Subcutaneous abdominal adipose tissue (tissue), 5 donors: ENCODE data around the gene YBX2.
"Not testable (repeated sequence)": the region's sequence is repeated elsewhere in the genome, so short reads cannot be mapped to it uniquely, and the experiment has no call there.

Source experiments
- H3K27ac ChIP-seq: one replicate; pipeline ENCODE4 v1.7.0; 2013; ENCODE audit warnings: low read depth, mild to moderate bottlenecking, inconsistent platforms, low read length, moderate library complexity
- H3K27me3 ChIP-seq, 5 donors: one replicate each; pipeline ENCODE4 v1.7.0; 2013; ENCODE audit warnings: low read length in 5 of 5, inconsistent platforms in 1 of 5; ENCODE audit not compliant: control insufficient read depth in 5 of 5, insufficient read depth in 4 of 5
- H3K36me3 ChIP-seq, 5 donors: one replicate each; pipeline ENCODE4 v1.7.0; 2013; ENCODE audit warnings: low read length in 5 of 5; ENCODE audit not compliant: control insufficient read depth in 5 of 5, insufficient read depth in 5 of 5
- H3K4me1 ChIP-seq, 5 donors: one replicate each; pipeline ENCODE4 v1.7.0; 2013; ENCODE audit warnings: low read length in 5 of 5, mild to moderate bottlenecking in 3 of 5, moderate library complexity in 1 of 5; ENCODE audit not compliant: control insufficient read depth in 5 of 5, insufficient read depth in 5 of 5
- H3K4me3 ChIP-seq, 5 donors: one replicate each; pipeline ENCODE4 v1.7.0; 2013; ENCODE audit warnings: low read length in 5 of 5, low read depth in 1 of 5
- H3K9ac ChIP-seq, 5 donors: one replicate each; pipeline ENCODE4 v1.7.0; 2013; ENCODE audit warnings: low read length in 5 of 5, mild to moderate bottlenecking in 4 of 5, moderate library complexity in 3 of 5
- H3K9me3 ChIP-seq, 5 donors: one replicate each; pipeline ENCODE4 v1.7.0; 2013; ENCODE audit warnings: low read length in 5 of 5; ENCODE audit not compliant: control insufficient read depth in 5 of 5
- donor health status: healthy.
- donor health status: healthy.
- donor health status: healthy.
- donor health status: healthy.
- donor health status: healthy.

Gene YBX2

DNA sequence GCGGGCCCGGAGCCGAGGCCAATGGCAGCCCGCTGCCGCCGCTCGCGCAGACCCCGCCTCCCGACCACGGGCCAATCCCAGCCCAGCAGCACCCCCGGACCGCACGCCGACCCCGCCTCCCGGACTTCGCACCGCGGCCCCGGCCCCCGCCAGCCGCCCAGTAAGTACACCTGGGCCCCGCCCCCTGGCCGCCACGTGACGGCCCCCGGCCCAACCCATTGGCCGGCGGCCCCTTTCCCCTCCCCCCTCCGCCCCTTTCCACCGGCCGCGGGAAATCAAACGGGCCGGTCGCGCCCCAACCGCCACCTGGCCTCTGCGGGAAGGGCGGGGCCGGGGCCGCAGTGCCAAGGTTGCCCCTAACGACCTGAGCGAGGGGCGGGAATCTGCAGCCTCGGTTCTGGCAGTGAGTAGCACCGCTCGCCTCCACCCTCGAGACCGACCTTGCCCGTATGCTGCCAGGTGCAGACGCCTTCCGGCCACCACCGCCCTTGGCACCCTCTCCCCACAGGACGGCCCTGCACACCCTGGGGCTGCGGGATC, at the start of gene YBX2:
YBX2 (minus strand) TSS at position 26 of the 540 bp plus-strand sequence. CDS start 139 bp downstream, outside the sequence.
- Histone ChIP-seq H3K27me3 (peaks cover 0 to 27% (median 20%) of the 10 kb centered on the region in 5 donors), H3K27ac (peak within 1 kb of the TSS; percentile 78), H3K36me3 (no peaks in the 10 kb centered on the region), H3K9me3 (no peaks in the 10 kb centered on the region), H3K4me1 (peaks cover 4 to 67% (median 58%) of the 10 kb centered on the region in 5 donors), H3K9ac (peak within 1 kb of the TSS in 1 of 5 donors; percentile 20), H3K4me3 (peak within 1 kb of the TSS in 3 of 5 donors; percentile 22 to 53 (median 22))

DNA sequence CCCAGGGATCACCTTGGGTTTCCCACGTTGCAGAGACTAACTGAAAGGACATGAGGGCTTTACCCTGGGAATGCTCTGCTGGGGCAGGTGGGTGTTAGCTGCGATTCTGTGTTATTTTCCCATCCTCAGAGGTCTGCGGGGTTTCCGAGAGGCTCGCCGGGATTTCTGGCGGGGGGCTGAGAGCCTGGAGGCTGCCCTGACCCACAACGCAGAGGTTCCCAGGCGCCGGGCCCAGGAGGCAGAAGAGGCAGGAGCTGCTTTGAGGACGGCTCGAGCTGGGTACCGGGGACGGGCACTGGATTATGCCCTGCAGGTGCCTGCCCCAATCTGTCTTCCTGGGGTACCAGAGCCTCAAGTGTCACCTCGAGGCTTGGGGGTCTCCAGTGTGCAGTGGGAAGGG, 48.8 kb upstream of the YBX2 start:
- Histone ChIP-seq H3K36me3 (no peaks in the 10 kb centered on the region), H3K4me1 (peaks cover 0 to 4% (median 0%) of the 10 kb centered on the region in 5 donors), H3K27me3 (peaks cover 0 to 10% (median 8%) of the 10 kb centered on the region in 5 donors), H3K9ac (peak overlapping the region in 1 of 5 donors; percentile 68), H3K4me3 (no peak overlapping the region), H3K9me3 (no peaks in the 10 kb centered on the region), H3K27ac (no peak overlapping the region)

DNA sequence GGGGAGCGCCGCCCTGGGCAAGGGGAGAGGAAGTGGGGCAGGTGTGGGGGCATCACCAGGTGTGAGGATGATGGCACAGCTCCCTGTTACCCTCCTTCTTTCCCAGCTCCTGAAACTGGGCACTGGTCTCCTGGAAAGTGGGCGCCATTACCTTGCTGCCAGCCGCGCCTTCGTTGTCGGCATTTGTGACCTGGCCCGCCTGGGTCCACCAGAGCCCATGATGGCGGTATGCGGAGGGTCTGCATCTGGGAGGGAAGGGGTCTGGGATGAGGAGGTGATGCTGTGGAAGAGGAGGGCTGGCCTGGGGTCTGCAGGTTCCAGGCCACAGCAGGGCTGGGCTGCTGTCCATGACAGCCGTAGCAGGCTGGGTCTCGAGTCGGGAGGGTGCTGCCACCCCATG, 47.4 kb upstream of the YBX2 start:
- peaks cover under 1 to 12% (median 11%) of the 10 kb centered on the region in 5 donors for H3K27me3 ChIP-seq
- H3K9ac ChIP-seq: no peak overlapping the region
- no peaks in the 10 kb centered on the region for H3K9me3 ChIP-seq
- H3K27ac ChIP-seq: no peak overlapping the region
- H3K4me1 ChIP-seq: peaks cover 0 to 4% (median 0%) of the 10 kb centered on the region in 5 donors
- no peaks in the 10 kb centered on the region for H3K36me3 ChIP-seq
- H3K4me3 ChIP-seq: no peak overlapping the region

DNA sequence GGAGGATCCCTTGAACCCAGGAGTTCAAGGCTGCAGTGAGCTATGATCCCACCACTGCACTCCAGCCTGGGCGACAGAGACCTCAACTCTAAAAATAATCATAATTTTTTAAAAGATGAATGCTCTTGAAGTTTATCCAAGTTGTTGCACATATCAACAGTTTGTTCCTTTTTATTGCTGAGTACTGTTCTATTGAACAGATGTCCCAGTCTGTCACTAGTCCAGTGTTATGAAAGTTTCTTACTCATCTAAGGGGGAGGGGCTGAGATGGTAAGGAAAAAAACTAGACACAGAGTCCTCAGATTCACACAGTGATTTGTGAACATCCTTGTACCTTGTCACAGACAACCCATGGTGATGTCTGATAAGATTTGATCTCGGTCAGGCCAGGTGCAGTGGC, 45.7 kb upstream of the YBX2 start:
- no peak overlapping the region for H3K9ac ChIP-seq
- peaks cover 16 to 24% (median 20%) of the 10 kb centered on the region in 5 donors for H3K27me3 ChIP-seq
- no peaks in the 10 kb centered on the region for H3K36me3 ChIP-seq

DNA sequence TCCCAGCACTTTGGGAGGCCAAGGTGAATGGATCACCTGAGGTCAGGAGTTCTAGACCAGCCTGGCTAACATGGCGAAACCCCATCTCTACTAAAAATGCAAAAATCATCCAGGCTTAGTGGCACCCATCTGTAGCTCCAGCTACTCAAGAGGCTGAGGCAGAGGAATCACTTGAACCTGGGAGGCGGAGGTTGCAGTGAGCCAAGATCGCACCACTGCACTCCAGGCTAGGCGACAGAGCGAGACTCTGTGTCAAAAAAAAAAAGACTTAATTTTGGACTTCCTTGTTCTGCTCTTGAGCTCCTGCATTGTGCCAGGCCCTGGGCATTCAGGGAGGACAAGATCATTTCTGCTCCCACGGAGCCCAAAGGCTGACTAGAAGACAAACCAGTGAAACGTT, 43.2 kb upstream of the YBX2 start:
- H3K9ac ChIP-seq, H3K4me3 ChIP-seq, H3K27ac ChIP-seq, H3K9me3 ChIP-seq, H3K36me3 ChIP-seq, H3K4me1 ChIP-seq: not testable (repeated sequence)
- H3K27me3 ChIP-seq: peaks cover 23 to 37% (median 31%) of the 10 kb centered on the region in 5 donors

More for the DNA sequence above, 45.7 kb upstream of the YBX2 start:
- Histone ChIP-seq H3K27ac (no peak overlapping the region), H3K4me1 (peaks cover 0 to 4% (median 0%) of the 10 kb centered on the region in 5 donors), H3K9me3 (no peaks in the 10 kb centered on the region), H3K4me3 (no peak overlapping the region)

DNA sequence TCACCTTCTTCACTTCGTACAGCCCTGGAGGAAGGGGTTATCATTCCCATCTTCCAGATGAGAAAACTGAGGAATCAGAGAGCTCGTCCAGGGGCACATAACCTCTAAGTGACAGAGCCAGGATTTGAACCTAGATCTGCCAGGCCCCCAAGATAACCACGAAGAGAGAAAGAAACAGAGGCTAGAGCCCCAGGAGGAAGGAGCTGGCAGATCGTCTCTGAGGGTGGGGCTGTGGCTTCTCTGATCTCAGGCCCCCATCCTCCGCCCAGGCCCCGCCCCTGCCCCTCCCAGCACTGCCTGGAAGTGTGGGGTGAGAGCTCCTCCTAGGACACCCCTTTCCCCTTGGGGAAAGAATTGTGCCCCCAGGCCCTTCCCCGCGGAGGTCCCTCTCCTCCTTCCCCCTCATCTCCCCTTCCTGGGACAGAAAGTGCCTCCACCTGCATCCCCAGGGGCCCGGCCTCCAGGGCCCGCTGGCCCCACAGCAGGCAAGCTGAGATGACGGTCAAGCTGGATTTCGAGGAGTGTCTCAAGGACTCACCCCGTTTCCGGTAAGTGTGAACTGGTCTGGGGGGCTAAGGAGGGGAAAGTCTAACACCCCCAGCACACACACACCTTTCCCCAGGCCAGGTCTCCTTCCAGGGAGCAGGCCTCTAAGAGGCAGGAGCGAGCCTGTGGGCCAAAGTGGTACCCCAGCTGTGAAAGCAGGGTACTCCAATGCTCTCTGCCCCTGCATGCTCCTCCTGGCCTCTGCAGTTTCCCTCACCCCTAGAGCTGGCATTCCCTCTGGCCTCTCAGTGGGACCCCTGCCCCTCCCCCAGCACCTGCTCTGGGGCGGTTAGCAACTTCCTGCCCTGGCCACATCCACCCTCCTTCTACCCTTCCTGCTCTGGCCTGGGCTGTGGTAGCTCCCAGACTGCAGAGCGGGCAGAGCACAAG, 42.1 kb upstream of the YBX2 start, which contains the start of gene ACAP1:
ACAP1 (plus strand) TSS at position 290 of the 936 bp plus-strand sequence; CDS start at position 496, 206 bp downstream.
- peak within 1 kb of the TSS in 1 of 5 donors; percentile 23 for H3K9ac ChIP-seq
- peak within 1 kb of the TSS in 2 of 5 donors; percentile 25 to 26 for H3K4me3 ChIP-seq
- H3K36me3 ChIP-seq: no peaks in the 10 kb centered on the region
- H3K27ac ChIP-seq: no peak within 1 kb of the TSS
- peaks cover 17 to 37% (median 29%) of the 10 kb centered on the region in 5 donors for H3K27me3 ChIP-seq
- no peaks in the 10 kb centered on the region for H3K9me3 ChIP-seq
- no peaks in the 10 kb centered on the region for H3K4me1 ChIP-seq

DNA sequence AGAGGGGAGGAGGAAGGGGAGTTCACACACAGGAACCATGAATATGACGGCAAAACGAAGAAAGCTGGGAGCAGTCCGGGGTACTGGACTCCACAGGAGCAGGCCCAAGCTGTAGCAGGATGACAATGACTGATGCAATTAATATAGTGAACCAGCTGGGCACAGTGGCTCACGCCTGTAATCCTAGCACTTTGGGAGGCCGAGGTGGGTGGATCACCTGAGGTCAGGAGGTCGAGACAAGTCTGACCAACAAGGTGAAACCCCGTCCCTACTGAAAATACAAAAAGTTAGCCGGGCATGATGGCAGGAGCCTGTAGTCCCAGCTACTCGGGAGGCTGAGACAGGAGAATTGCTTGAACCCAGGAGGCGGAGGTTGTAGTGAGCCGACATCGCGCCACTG, 41.3 kb upstream of the YBX2 start:
- H3K4me3 ChIP-seq, H3K4me1 ChIP-seq, H3K36me3 ChIP-seq, H3K27ac ChIP-seq, H3K9ac ChIP-seq, H3K9me3 ChIP-seq: not testable (repeated sequence)
- H3K27me3 ChIP-seq: peaks cover 15 to 37% (median 29%) of the 10 kb centered on the region in 5 donors

DNA sequence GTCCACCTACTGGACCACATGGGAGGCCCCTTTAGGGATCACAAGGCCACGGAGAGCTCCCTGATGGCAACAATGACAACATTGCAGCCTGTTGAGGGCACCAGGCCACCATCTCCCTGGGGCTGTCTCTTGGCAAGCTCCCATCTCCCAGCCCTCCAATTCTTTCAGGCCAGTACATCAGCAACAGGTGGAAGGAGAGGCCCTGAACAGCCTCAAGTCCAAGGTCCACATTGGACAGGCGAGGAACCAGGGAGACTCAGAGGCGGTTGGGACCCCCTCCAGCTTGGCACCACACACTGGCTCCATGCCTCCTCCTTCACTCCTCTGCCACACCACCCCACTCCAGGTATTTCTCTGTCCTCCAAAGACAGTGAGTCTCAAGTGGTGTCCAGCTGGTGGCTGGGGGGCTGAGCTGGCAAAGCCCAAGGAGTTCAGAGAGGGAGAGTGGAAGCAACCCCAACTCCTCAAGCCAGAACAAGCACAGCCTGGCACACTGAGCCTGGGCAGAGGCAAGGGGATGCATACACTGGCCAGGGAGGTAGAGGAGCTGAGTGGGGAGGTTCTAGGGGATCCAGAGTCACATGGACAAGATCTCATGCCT, 40.6 kb upstream of the YBX2 start:
- Histone ChIP-seq H3K4me3 (no peak overlapping the region), H3K9me3 (no peaks in the 10 kb centered on the region), H3K36me3 (no peaks in the 10 kb centered on the region), H3K27ac (no peak overlapping the region), H3K9ac (no peak overlapping the region), H3K27me3 (peaks cover 15 to 37% (median 29%) of the 10 kb centered on the region in 5 donors), H3K4me1 (peaks cover 0 to 8% (median 6%) of the 10 kb centered on the region in 5 donors)

DNA sequence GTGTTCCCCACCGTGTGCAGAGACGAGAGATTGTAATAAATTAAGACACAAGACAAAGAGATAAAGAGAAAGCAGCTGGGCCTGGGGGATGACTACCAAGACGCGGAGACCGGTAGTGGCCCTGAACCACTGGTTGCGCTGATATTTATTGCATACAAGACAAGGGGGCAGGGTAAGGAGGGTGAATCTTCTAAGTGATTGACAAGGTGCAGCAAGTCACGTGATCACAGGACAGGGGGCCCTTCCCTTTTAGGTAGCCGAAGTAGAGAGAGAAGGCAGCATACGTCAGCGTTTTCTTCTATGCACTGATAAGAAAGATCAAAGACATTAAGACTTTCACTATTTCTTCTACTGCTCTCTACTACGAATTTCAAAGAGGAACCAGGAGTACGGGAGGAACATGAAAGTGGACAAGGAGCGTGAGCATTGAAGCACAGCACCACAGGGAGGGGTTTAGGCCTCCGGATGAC, 38.2 kb upstream of the YBX2 start:
- Histone ChIP-seq H3K27me3 (peaks cover 15 to 37% (median 29%) of the 10 kb centered on the region in 5 donors), H3K4me1 (peaks cover 3 to 26% (median 20%) of the 10 kb centered on the region in 5 donors)
- H3K27ac ChIP-seq, H3K9me3 ChIP-seq, H3K4me3 ChIP-seq, H3K9ac ChIP-seq, H3K36me3 ChIP-seq: not testable (repeated sequence)
